Karpas-422 (cell line): Measurements from ENCODE around the gene TMEM238. TPM values are rescaled to one million over a fixed set of nuclear protein-coding genes. Genes with fewer than 3 reads are reported as not detected.

Experiments used
- DNase-seq: peaks from one replicate; pipeline ENCODE4 v3.0.0-alpha.2; 2015
- H2AFZ ChIP-seq: fragments of 200-600 bp; sonication (generic); 2 replicates; pipeline ENCODE4 v1.6.1; 2014; ENCODE audit warnings: antibody characterized with exemption, low read length, mixed read lengths
- H3K27ac ChIP-seq: fragments of 200-600 bp; sonication (generic); 2 replicates; pipeline ENCODE4 v1.5.1; 2014; ENCODE audit warnings: mild to moderate bottlenecking, low read length, moderate library complexity
- H3K27me3 ChIP-seq: fragments of 200-600 bp; sonication (generic); 2 replicates; pipeline ENCODE4 v1.6.1; 2014; ENCODE audit warnings: low read length, mixed read lengths
- H3K36me3 ChIP-seq: fragments of 200-600 bp; sonication (generic); 2 replicates; pipeline ENCODE4 v1.6.1; 2014; ENCODE audit warnings: low read length, mixed read lengths; ENCODE audit not compliant: insufficient read depth
- H3K4me1 ChIP-seq: fragments of 200-600 bp; sonication (generic); 2 replicates; pipeline ENCODE4 v1.6.1; 2014; ENCODE audit warnings: mild to moderate bottlenecking, low read length, mixed read lengths
- H3K4me2 ChIP-seq: fragments of 200-600 bp; sonication (generic); 2 replicates; pipeline ENCODE4 v1.6.1; 2014; ENCODE audit warnings: low read length, low read depth, mild to moderate bottlenecking; ENCODE audit not compliant: poor library complexity, severe bottlenecking
- H3K4me3 ChIP-seq: fragments of 200-600 bp; sonication (generic); 2 replicates; pipeline ENCODE4 v1.5.1; 2014; ENCODE audit warnings: mild to moderate bottlenecking, antibody characterized with exemption, low read length, mixed read lengths
- H3K79me2 ChIP-seq: fragments of 200-600 bp; sonication (generic); 2 replicates; pipeline ENCODE4 v1.6.1; 2014; ENCODE audit warnings: mild to moderate bottlenecking, low read length, mixed read lengths
- H3K9ac ChIP-seq: fragments of 200-600 bp; sonication (generic); 2 replicates; pipeline ENCODE4 v1.6.0; 2014; ENCODE audit warnings: low read length
- H3K9me2 ChIP-seq: fragments of 200-600 bp; sonication (generic), shearing (Covaris generic); replicated peaks from 2 replicates; pipeline ENCODE4 v1.6.0; 2014; ENCODE audit warnings: mild to moderate bottlenecking, low read length, moderate library complexity; ENCODE audit not compliant: insufficient read depth
- H3K9me3 ChIP-seq: fragments of 300-700, 200-600 bp; sonication (generic); 2 replicates; pipeline ENCODE4 v1.6.1; 2014; ENCODE audit warnings: low read length, mixed read lengths
- H4K20me1 ChIP-seq: fragments of 200-600 bp; sonication (generic); 2 replicates; pipeline ENCODE4 v1.6.1; 2014; ENCODE audit warnings: mild to moderate bottlenecking, antibody characterized with exemption, low read length, low read depth; ENCODE audit not compliant: insufficient read depth
- total RNA-seq: library from RNA; depleted of rRNA; stranded (reverse); fragments of >200 nt; shearing (Covaris generic); gene quantifications from 2 replicates; pipeline ENCODE4 v1.2.3, GENCODE V29; 2014; ENCODE audit warnings: low replicate concordance

TMEM238 gene
- total RNA-seq, 1 experiment from 2014 or later: 0.89 TPM

DNA sequence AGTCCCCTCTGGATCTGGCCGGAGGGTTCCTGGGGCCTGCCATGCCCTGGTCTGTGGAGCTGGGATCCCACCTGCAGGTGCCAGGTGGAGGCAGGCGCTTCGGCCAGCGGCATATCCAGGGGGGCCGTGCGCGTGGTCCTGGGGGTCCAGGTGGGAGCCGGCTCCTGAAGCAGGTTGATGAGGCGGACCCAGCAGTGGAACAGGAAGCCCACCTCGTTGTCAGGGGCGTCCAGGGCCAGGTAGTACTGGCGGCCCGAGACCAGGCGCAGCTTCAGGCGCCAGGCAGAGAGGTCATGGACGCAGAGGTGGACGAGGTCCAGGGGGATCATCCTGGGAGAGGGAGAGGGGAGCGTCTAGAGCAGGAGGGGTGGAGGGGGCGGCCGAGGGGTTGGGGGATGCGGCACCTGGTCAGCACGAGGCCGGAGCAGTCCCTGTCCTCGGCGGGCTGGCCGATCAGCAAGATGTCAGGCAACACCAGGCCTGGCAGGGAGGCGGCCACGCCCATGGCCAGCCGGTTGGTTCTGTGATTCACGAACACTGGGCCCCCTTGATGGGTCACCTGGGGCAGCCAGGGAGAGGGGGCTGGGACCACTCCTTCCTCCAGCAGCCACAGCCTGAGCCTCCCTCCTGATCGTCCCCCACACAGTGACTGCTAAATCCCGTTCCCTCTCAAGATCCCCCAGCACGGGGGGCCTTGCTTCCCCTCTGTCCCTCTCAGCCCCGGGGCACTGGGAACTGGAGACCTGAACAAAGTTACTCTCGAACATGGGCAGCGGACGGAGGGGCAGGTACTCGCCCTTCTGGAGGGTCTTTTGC is 21.7 kb downstream of the TMEM238 start:
- no peaks in the 10 kb centered on the region for H3K4me1 ChIP-seq
- no peaks in the 10 kb centered on the region for H3K79me2 ChIP-seq
- H3K27ac ChIP-seq: no peak overlapping the region
- no peaks in the 10 kb centered on the region for H3K9me3 ChIP-seq
- H3K36me3 ChIP-seq: no peaks in the 10 kb centered on the region
- H3K9ac ChIP-seq: no peak overlapping the region
- H2AFZ ChIP-seq: no peak overlapping the region
- H3K9me2 ChIP-seq: no peaks in the 10 kb centered on the region
- H3K4me3 ChIP-seq: no peak overlapping the region
- DNase-seq: no peak
- H3K27me3 ChIP-seq: no peaks in the 10 kb centered on the region
- no peak overlapping the region for H3K4me2 ChIP-seq
- no peaks in the 10 kb centered on the region for H4K20me1 ChIP-seq

DNA sequence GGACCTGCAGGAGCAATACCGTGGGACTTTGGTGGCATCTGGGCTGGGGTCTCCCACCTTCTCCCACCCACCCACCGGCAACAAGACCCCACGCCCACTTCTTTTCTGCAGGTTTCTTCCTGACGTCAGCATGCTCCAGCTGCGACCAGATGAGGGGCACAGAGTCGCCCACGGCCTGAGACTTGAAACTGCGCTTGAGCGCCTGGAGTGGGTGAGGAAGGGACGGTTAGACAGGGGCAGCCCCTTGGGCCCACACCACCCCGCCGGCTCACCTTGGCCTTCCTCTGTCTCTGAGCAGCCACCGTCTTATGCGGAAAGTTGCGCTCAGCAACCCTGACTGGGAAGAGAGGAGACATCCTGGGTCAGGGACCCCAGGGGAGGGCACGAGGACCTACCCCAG is 23.2 kb downstream of the TMEM238 start:
- H3K27ac ChIP-seq: no peak overlapping the region
- H2AFZ ChIP-seq: no peak overlapping the region
- H4K20me1 ChIP-seq: no peaks in the 10 kb centered on the region
- DNase-seq: no peak
- no peaks in the 10 kb centered on the region for H3K4me1 ChIP-seq
- no peaks in the 10 kb centered on the region for H3K9me3 ChIP-seq
- no peaks in the 10 kb centered on the region for H3K36me3 ChIP-seq
- H3K79me2 ChIP-seq: no peaks in the 10 kb centered on the region
- H3K4me2 ChIP-seq: no peak overlapping the region
- no peaks in the 10 kb centered on the region for H3K27me3 ChIP-seq
- no peaks in the 10 kb centered on the region for H3K9me2 ChIP-seq
- no peak overlapping the region for H3K9ac ChIP-seq
- no peak overlapping the region for H3K4me3 ChIP-seq

DNA sequence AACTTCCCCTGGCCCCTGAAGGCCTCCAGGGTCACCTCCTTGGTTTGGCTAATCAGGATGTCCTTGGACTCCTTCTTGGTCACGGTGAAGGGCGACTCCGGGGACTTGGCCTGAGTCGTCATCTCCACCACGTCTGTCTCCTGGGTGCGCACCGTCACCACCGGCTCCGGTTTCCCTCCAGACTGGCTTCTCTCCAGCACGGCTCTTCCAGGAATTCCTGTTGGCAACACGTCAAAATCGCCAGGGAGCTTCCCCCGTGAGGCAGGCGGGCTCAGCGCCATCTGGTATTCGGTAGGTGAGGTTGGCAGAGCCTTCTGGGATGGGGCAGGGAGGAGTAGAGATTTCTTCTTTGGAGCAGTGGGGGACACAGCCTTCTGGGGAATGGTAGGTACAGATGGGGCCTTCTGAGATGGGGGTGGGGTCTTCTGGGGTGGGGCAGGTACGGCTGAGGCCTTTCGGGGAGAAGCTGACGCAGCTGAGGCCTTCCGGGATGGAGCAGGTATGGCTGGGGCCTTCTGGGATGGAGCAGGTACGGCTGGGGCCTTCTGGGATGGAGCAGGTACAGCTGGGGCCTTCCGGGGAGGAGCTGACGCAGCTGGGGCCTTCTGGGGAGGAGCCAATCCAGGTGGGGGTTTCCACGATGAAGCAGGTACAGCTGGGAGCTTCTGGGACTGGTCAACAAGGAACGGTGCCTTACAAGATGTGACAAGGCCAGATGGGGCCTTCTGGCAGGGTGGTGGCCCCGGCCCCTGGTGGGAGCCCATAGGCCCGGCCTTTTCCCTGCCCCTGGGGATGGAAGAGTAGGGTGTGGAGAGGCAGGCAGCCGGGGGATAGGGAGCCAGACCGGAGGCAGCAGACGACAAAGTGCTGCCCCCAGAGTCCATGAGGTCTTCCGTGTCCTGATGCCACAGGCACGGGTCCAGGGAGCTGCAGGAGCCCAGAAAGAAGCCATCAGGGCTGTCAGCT is 24.9 kb downstream of the TMEM238 start:
- Histone ChIP-seq H3K27ac (no peak overlapping the region), H3K79me2 (no peaks in the 10 kb centered on the region), H2AFZ (no peak overlapping the region), H3K9me2 (no peaks in the 10 kb centered on the region), H3K9ac (no peak overlapping the region), H3K9me3 (no peaks in the 10 kb centered on the region), H4K20me1 (no peaks in the 10 kb centered on the region), H3K4me1 (no peaks in the 10 kb centered on the region), H3K4me2 (no peak overlapping the region), H3K36me3 (no peaks in the 10 kb centered on the region), H3K4me3 (no peak overlapping the region), H3K27me3 (no peaks in the 10 kb centered on the region)
- DNase-seq: no peak

DNA sequence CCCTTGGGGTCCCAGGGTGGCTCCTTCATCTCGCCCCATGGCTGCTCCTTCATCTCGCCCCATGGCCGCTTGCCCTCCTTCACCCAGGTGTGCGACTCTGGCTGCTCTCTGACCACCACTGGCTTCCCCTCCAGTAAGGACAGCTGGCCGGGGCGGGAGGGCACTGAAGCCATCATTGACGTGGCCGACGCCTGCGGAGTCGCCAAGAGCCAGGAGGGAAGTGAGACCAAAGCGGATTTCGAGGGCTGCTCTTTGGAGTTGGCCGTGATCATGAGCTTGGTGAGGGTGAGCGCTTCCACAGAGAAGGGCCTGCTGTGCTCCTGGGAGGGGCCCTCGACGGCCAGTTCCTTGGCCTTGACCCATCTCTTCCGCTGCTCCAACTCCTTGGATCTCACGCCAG is 25.6 kb downstream of the TMEM238 start:
- Histone ChIP-seq H3K36me3 (no peaks in the 10 kb centered on the region), H3K27me3 (no peaks in the 10 kb centered on the region), H3K9me2 (no peaks in the 10 kb centered on the region), H4K20me1 (no peaks in the 10 kb centered on the region), H3K4me3 (no peak overlapping the region), H2AFZ (no peak overlapping the region), H3K79me2 (no peaks in the 10 kb centered on the region), H3K27ac (no peak overlapping the region), H3K4me2 (no peak overlapping the region), H3K9me3 (no peaks in the 10 kb centered on the region), H3K9ac (no peak overlapping the region), H3K4me1 (no peaks in the 10 kb centered on the region)
- DNase-seq: no peak

DNA sequence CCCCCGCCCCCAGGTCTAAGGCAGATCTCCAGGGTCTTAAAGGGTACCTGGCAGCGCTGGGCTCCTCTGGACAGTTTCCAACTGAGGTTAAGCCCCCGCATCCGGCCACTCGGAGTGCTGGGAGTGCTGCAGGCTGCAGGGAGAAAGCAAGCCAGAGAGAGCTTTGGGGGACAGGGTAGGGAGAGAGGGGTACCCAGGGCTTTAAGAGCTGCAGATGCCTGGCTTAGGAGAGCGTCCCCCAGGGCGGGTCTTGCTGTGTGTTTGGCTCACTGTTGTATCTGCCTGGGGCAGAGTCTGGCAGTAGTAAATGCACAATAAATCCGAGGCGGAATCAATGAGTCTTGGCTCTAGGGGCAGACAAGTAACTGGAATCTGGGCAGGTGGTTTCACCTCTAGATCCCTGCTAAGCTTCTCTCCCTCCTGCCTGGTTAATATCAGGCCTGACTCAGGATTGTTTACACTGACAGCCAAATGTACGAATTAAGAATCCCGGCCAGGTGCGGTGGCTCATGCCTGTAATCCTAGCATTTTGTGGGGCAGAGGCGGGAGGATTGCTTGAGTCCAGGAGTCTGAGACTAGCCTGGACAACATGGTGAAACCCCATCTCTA is 28.8 kb downstream of the TMEM238 start:
- Histone ChIP-seq H2AFZ (no peak overlapping the region), H4K20me1 (no peaks in the 10 kb centered on the region; the same call in 1 of the 2 replicates), H3K9ac (no peak overlapping the region), H3K27me3 (no peaks in the 10 kb centered on the region), H3K79me2 (no peaks in the 10 kb centered on the region), H3K9me3 (no peaks in the 10 kb centered on the region), H3K4me1 (no peaks in the 10 kb centered on the region), H3K36me3 (no peaks in the 10 kb centered on the region), H3K4me3 (no peak overlapping the region), H3K4me2 (no peak overlapping the region), H3K27ac (no peak overlapping the region), H3K9me2 (no peaks in the 10 kb centered on the region)
- no peak for DNase-seq

DNA sequence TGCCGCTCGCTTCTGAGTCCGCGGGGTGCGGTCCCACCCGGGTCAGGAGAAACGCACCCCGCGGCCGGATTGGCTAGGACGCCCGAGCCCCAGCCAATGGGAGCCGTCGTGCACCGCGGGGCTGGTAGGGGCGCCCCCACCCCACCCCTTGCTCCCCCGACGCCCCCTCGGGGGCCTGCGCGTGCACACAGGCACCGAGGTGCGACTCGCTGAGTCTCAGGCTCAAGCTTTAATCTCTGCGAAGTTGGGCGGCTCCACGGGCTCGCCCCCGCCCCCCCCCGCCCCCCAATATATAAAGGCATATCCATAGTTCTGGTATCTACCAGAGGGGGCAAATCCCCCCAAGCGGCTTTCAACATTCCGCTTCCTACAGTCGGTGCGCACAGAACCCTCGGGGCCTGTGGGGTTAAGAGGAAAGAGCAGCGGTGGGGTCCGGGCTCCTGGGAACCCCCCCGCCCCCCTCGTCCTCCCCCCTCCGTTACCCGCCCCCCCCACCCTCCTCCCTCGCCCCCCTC is 29.3 kb downstream of the TMEM238 start, which contains the start of gene COX6B2:
COX6B2 (minus strand) TSS at position 22 of the 515 bp plus-strand sequence. CDS start 198 bp downstream, outside the sequence.
- H3K4me3 ChIP-seq: no peak within 1 kb of the TSS
- no peaks in the 10 kb centered on the region for H3K4me1 ChIP-seq
- H3K27ac ChIP-seq: no peak within 1 kb of the TSS
- no peak within 1 kb of the TSS for H3K9ac ChIP-seq
- H3K27me3 ChIP-seq: no peaks in the 10 kb centered on the region
- no peak within 1 kb of the TSS for H2AFZ ChIP-seq
- no peak within 1 kb of the TSS for H3K4me2 ChIP-seq
- no peaks in the 10 kb centered on the region for H3K36me3 ChIP-seq
- H3K9me2 ChIP-seq: no peaks in the 10 kb centered on the region
- no peak for DNase-seq
- H3K9me3 ChIP-seq: no peaks in the 10 kb centered on the region
- no peaks in the 10 kb centered on the region; the same call in 1 of the 2 replicates for H4K20me1 ChIP-seq
- H3K79me2 ChIP-seq: no peaks in the 10 kb centered on the region

DNA sequence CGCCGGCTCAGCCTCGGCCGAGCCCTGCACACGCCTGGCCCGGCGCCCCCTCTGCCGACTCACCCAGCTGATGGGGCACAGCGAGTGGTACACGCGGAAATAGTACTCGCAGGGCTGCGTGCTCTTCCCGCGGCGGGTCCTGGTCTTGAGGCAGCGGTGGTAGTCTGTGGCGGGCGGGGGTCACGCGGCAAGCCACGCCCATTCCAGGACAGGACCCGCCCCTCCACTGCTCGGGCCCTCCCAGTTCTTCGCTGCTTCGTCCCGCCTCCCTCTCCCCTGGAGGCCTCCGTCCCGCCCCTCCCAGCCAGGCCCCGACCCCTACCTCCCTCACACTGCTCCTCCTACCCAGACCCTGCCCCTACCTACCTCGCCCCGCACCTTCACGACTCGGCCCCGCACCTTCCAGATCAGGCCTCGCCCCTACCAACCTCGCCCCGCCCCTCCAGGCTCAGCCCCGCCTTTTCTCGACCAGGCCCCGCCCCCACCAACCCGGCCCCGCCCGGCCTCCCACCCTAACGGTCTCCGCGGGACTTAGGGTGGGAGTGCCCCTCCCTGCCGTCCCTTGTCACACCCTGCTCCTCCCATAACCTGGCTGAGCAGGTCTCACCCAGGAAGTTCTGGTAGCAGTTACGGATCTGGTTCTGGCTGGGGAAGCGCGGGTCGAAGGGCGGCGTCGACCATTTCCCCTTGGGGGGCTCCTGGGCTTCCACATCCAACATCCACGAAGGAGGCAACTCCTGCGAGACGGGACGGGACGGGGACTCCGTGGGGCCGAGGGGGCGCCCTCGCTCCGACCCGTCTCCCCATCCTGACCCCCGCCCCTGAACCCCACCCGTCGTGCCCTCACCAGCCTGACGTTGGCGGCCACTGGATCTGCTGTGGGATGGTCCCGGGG is 30.0 kb downstream of the TMEM238 start:
- Histone ChIP-seq H3K79me2 (no peaks in the 10 kb centered on the region), H3K27me3 (no peaks in the 10 kb centered on the region), H3K4me3 (no peak overlapping the region), H3K4me2 (no peak overlapping the region), H3K36me3 (no peaks in the 10 kb centered on the region), H3K4me1 (no peaks in the 10 kb centered on the region), H3K9me3 (no peaks in the 10 kb centered on the region), H3K9me2 (no peaks in the 10 kb centered on the region), H4K20me1 (no peaks in the 10 kb centered on the region; the same call in 1 of the 2 replicates), H3K9ac (no peak overlapping the region), H3K27ac (no peak overlapping the region), H2AFZ (no peak overlapping the region)
- DNase-seq: peak; percentile 65
